Measurements from ENCODE around the gene KRTAP13-4.

DNA sequence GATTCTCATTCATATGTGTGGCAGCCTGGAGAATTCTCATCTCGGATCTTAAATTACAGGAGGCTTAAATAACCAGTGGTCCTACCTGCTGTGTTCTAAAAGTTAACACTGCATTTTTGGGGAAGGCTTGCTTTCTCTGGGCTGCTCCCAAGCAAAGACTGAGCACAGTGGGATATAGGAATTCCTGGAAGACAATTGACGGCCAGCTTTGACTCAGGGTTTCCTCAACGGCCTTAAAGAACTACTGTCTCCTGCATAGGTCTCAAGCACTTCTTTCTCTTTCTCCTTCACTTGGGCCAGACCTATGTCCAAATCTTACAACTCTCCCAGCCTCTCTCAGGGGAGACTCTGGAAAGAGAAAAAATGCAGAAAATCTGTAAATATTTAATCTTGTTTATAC lies 3.3 kb upstream of the KRTAP13-4 start:
- TF ChIP-seq, protein P1, sequence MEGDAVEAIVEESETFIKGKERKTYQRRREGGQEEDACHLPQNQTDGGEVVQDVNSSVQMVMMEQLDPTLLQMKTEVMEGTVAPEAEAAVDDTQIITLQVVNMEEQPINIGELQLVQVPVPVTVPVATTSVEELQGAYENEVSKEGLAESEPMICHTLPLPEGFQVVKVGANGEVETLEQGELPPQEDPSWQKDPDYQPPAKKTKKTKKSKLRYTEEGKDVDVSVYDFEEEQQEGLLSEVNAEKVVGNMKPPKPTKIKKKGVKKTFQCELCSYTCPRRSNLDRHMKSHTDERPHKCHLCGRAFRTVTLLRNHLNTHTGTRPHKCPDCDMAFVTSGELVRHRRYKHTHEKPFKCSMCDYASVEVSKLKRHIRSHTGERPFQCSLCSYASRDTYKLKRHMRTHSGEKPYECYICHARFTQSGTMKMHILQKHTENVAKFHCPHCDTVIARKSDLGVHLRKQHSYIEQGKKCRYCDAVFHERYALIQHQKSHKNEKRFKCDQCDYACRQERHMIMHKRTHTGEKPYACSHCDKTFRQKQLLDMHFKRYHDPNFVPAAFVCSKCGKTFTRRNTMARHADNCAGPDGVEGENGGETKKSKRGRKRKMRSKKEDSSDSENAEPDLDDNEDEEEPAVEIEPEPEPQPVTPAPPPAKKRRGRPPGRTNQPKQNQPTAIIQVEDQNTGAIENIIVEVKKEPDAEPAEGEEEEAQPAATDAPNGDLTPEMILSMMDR (conservative IDR thresholded peaks at IDR 0.05; ENCODE audit: low read depth, low read length): no peak
- TF ChIP-seq EZH2 (IDR thresholded peaks at IDR 0.05; ENCODE audit: low read length, unreplicated experiment) (no peak), EZH2phosphoT487 (IDR thresholded peaks at IDR 0.05; ENCODE audit: borderline replicate concordance, low read length) (no peak)
